Measurements from ENCODE around the gene FAM171A2.
"Not testable (repeated sequence)": the region's sequence is repeated elsewhere in the genome, so short reads cannot be mapped to it uniquely, and the experiment has no call there.

FAM171A2 gene

DNA sequence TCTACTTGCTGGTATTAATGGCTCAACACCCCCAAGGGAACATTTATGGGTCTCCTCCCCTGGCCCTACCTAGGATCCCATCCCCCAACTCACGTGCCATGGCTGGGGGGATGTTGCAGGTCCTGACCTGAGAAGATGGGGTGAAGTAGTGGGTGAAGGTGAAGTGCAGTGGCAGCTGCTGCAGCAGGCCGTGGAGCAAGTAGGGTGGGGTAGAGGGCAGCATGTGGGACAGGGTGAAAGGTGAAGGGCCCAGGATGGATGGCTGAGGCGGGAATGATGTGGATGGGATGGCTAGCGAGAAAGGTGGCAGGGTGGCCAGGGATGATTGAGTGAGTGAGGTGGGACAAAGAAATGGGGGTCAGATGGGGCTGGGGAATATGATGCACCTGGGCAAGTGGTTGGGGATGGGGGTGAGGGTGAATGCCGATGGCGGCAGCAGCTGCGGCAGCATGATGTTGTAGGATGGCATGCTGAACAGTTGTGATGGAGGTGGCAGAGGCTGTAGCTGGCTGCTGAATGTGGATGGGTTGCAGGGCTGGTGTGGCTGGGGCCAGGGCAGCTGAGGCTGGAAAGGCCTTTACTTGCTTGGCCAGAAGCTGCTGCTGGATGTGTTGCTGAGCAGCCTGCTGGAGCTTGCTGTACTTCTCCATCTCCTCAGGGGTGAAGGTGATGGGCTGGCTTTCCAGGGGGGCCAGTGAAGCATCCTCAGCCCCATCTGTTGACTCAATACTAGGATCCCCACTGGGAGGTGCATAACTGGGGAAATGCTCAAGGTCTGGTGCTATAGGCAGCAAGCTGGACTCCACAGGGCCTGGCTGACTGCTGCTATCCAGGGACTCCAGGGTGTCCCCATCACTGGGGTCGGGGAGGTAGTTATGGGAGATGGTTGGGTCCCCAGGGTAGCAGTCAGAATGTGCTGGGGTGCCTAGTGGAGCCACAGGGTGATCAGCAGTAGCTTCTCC, 34.1 kb upstream of the FAM171A2 start:
- Histone ChIP-seq H3K9me2 (replicated peaks; ENCODE audit: insufficient read depth, low read length) (no peaks in the 10 kb centered on the region), H3K4me2 (ENCODE audit: low read depth, low read length) (no peak overlapping the region), H4K20me1 (ENCODE audit: insufficient read depth, low read length) (no peaks in the 10 kb centered on the region; the same call in 1 of the 2 replicates), H3K4me1 (ENCODE audit: low read length) (peaks cover 6% of the 10 kb centered on the region), H3K9me3 (replicated peaks; ENCODE audit: insufficient read depth, low read length) (no peaks in the 10 kb centered on the region), H3K36me3 (replicated peaks; ENCODE audit: insufficient read depth, low read length) (peaks cover 4% of the 10 kb centered on the region; the same call in 1 of the 2 replicates), H3K27ac (ENCODE audit: low read length) (no peak overlapping the region), H3K79me2 (ENCODE audit: low read length) (no peaks in the 10 kb centered on the region), H3K4me3 (ENCODE audit: low read length) (no peak overlapping the region), H2AFZ (ENCODE audit: low read length) (no peak overlapping the region), H3K27me3 (replicated peaks; ENCODE audit: insufficient read depth, low read length) (no peaks in the 10 kb centered on the region), H3K9ac (ENCODE audit: low read length) (no peak overlapping the region), H3F3A (ENCODE audit: insufficient read depth, low read length) (peaks cover 2% of the 10 kb centered on the region; the same call in 1 of the 2 replicates)
- no peak for DNase-seq
- no peak for TF ChIP-seq EZH2 (optimal IDR thresholded peaks at IDR 0.05; ENCODE audit: low read depth, low read length)
- TF ChIP-seq EZH2phosphoT487 (IDR thresholded peaks at IDR 0.05; ENCODE audit: low read length): no peak
- TF ChIP-seq CTCF (IDR thresholded peaks at IDR 0.05; ENCODE audit: low read length): no peak

GRCh38 chr17:44396946-44397345, 33.3 kb upstream of the FAM171A2 start:
- H3F3A ChIP-seq (ENCODE audit: insufficient read depth, low read length): no peaks in the 10 kb centered on the region
- H3K79me2 ChIP-seq (ENCODE audit: low read length): no peaks in the 10 kb centered on the region
- no peaks in the 10 kb centered on the region for H3K27me3 ChIP-seq (replicated peaks; ENCODE audit: insufficient read depth, low read length)
- H2AFZ ChIP-seq (ENCODE audit: low read length): no peak overlapping the region
- TF ChIP-seq EZH2 (optimal IDR thresholded peaks at IDR 0.05; ENCODE audit: low read depth, low read length) (no peak), EZH2phosphoT487 (IDR thresholded peaks at IDR 0.05; ENCODE audit: low read length) (no peak), CTCF (IDR thresholded peaks at IDR 0.05; ENCODE audit: low read length) (no peak)
- no peak for DNase-seq
- no peaks in the 10 kb centered on the region for H3K9me2 ChIP-seq (replicated peaks; ENCODE audit: insufficient read depth, low read length)
- peaks cover 4% of the 10 kb centered on the region; the same call in 1 of the 2 replicates for H3K36me3 ChIP-seq (replicated peaks; ENCODE audit: insufficient read depth, low read length)
- H3K4me3 ChIP-seq (ENCODE audit: low read length): no peak overlapping the region
- H3K4me1 ChIP-seq (ENCODE audit: low read length): no peaks in the 10 kb centered on the region
- H3K27ac ChIP-seq (ENCODE audit: low read length): no peak overlapping the region
- H3K9ac ChIP-seq (ENCODE audit: low read length): no peak overlapping the region
- no peaks in the 10 kb centered on the region; the same call in 1 of the 2 replicates for H4K20me1 ChIP-seq (ENCODE audit: insufficient read depth, low read length)
- no peaks in the 10 kb centered on the region for H3K9me3 ChIP-seq (replicated peaks; ENCODE audit: insufficient read depth, low read length)
- no peak overlapping the region for H3K4me2 ChIP-seq (ENCODE audit: low read depth, low read length)

DNA sequence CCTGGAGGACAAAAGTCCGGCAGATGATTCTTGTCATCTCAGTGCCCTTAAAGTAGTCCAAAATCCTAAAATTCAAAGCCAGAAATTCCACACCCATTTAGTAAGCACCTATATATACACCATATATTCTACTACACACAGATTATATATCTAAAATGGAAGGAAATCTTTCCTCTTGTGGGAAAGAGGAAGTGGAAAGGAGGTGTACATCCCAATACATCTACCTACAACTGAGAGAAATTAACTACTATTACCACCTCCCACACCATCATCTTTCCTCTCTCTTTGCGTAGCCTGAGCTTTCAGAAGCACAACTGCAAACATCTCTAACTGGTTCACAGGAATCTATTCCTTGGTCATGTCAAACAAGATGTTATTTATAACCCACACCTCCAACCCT, 31.2 kb upstream of the FAM171A2 start:
- DNase-seq: no peak

DNA sequence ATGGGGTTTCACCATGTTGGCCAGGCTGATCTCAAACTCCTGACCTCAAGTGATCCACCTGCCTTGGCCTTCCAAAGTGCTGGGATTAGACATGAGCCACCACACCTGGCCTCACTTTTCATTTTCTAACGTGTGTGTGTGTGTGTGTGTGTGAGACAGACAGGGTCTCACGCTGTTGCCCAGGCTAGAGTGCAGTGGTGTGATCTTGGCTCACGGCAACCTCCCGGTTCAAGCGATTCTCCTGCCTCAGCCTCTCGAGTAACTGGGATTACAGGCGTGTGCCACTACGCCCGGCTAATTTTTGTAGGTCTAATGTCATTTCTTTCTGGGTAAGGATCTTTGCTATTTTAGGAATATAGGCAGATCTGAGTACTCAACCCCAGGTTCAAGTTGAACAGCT, 30.5 kb upstream of the FAM171A2 start:
- not testable (repeated sequence) for H3K27ac ChIP-seq (ENCODE audit: low read length); H3F3A ChIP-seq (ENCODE audit: insufficient read depth, low read length)

More for the DNA sequence above, 31.2 kb upstream of the FAM171A2 start:
- Histone ChIP-seq H3K9ac (ENCODE audit: low read length) (no peak overlapping the region), H3K36me3 (replicated peaks; ENCODE audit: insufficient read depth, low read length) (peaks cover 4% of the 10 kb centered on the region; the same call in 1 of the 2 replicates), H3K79me2 (ENCODE audit: low read length) (no peaks in the 10 kb centered on the region), H3K4me1 (ENCODE audit: low read length) (no peaks in the 10 kb centered on the region), H2AFZ (ENCODE audit: low read length) (no peak overlapping the region), H3K27ac (ENCODE audit: low read length) (no peak overlapping the region), H4K20me1 (ENCODE audit: insufficient read depth, low read length) (no peaks in the 10 kb centered on the region), H3K9me2 (replicated peaks; ENCODE audit: insufficient read depth, low read length) (no peaks in the 10 kb centered on the region), H3K4me2 (ENCODE audit: low read depth, low read length) (no peak overlapping the region), H3K27me3 (replicated peaks; ENCODE audit: insufficient read depth, low read length) (no peaks in the 10 kb centered on the region), H3K4me3 (ENCODE audit: low read length) (no peak overlapping the region), H3F3A (ENCODE audit: insufficient read depth, low read length) (no peaks in the 10 kb centered on the region), H3K9me3 (replicated peaks; ENCODE audit: insufficient read depth, low read length) (no peaks in the 10 kb centered on the region)
- TF ChIP-seq EZH2phosphoT487 (IDR thresholded peaks at IDR 0.05; ENCODE audit: low read length) (no peak), EZH2 (optimal IDR thresholded peaks at IDR 0.05; ENCODE audit: low read depth, low read length) (no peak), CTCF (IDR thresholded peaks at IDR 0.05; ENCODE audit: low read length) (no peak)

More for the DNA sequence above, 30.5 kb upstream of the FAM171A2 start:
- not testable (repeated sequence) for H3K4me2 ChIP-seq (ENCODE audit: low read depth, low read length); H3K9me2 ChIP-seq (replicated peaks; ENCODE audit: insufficient read depth, low read length); H3K4me1 ChIP-seq (ENCODE audit: low read length); H3K79me2 ChIP-seq (ENCODE audit: low read length); DNase-seq; H3K9me3 ChIP-seq (replicated peaks; ENCODE audit: insufficient read depth, low read length); H3K36me3 ChIP-seq (replicated peaks; ENCODE audit: insufficient read depth, low read length); H3K4me3 ChIP-seq (ENCODE audit: low read length); H3K27me3 ChIP-seq (replicated peaks; ENCODE audit: insufficient read depth, low read length); H2AFZ ChIP-seq (ENCODE audit: low read length); H4K20me1 ChIP-seq (ENCODE audit: insufficient read depth, low read length); H3K9ac ChIP-seq (ENCODE audit: low read length)
